K562 (cell line): ENCODE data around the gene LIPH. TPM values are rescaled to one million over a fixed set of nuclear protein-coding genes. Genes with fewer than 3 reads are reported as not detected.

Experiments used
- CHCHD3 ChIP-seq: fragments of 250-450 bp; sonication (Bioruptor Pico); IDR thresholded peaks from 2 replicates; pipeline ENCODE4 v2.1.2; 2022; ENCODE audit warnings: mild to moderate bottlenecking
- DACH1 ChIP-seq: fragments of 450-650 bp; IDR thresholded peaks from 2 replicates; pipeline ENCODE4 v1.6.1; 2018; ENCODE audit not compliant: partially characterized antibody
- DPF2 ChIP-seq: fragments of 450-650 bp; IDR thresholded peaks from 2 replicates; pipeline ENCODE4 v1.6.1; 2016
- ETV1 ChIP-seq: fragments of 450-650 bp; conservative IDR thresholded peaks from 2 replicates; pipeline ENCODE4 v1.6.1; 2016; ENCODE audit warnings: missing genetic modification characterization, control low read depth, low read depth, missing compliant biosample characterization
- GABPA ChIP-seq: fragments of 200-800 bp; sonication (Bioruptor generic); conservative IDR thresholded peaks from 2 replicates; pipeline ENCODE4 v1.6.1; 2016; ENCODE audit warnings: low read depth, missing genetic modification characterization, missing compliant biosample characterization
- HDAC1 ChIP-seq, 2 experiments: fragments of 450-650 bp; IDR thresholded peaks; 2 replicates each; pipeline ENCODE4 v1.6.1; 2016 to 2017; ENCODE audit warnings: inconsistent platforms in 1 of 2, mild to moderate bottlenecking in 1 of 2, moderate library complexity in 1 of 2
- HDAC2 ChIP-seq: fragments of 450-650 bp; IDR thresholded peaks from 2 replicates; pipeline ENCODE4 v1.6.1; 2016; ENCODE audit warnings: mild to moderate bottlenecking
- HMBOX1 ChIP-seq: sonication (generic); IDR thresholded peaks from 2 replicates; pipeline ENCODE4 v1.6.1; 2016
- MAZ ChIP-seq, 2 experiments: fragments of 450-650 bp in 1 of 2; sonication (generic) in 1 of 2; formaldehyde crosslinking; IDR thresholded peaks in 1 of 2; conservative IDR thresholded peaks in 1 of 2; 2 replicates each; pipeline versions ENCODE4 v1.4.0 to v1.5.0; 2020; ENCODE audit warnings: mild to moderate bottlenecking in 1 of 2, missing genetic modification reagents in 1 of 2
- MEIS2 ChIP-seq: fragments of 450-650 bp; IDR thresholded peaks from 2 replicates; pipeline ENCODE4 v1.6.1; 2014; ENCODE audit warnings: mild to moderate bottlenecking; ENCODE audit not compliant: partially characterized antibody
- NFE2 ChIP-seq: IDR thresholded peaks from 2 replicates; pipeline ENCODE4 v1.6.1; 2014; ENCODE audit warnings: antibody characterized with exemption, low read depth
- NFIC ChIP-seq: fragments of 450-650 bp; IDR thresholded peaks from 2 replicates; pipeline ENCODE4 v1.6.1; 2017; ENCODE audit warnings: mild to moderate bottlenecking, inconsistent platforms
- PRDM10 ChIP-seq: fragments of 450-650 bp; IDR thresholded peaks from 2 replicates; pipeline ENCODE4 v1.6.1; 2018; ENCODE audit not compliant: partially characterized antibody
- SMAD1 ChIP-seq: fragments of 150-350 bp; IDR thresholded peaks from 2 replicates; pipeline ENCODE4 v1.6.1; 2014; ENCODE audit warnings: low read length, low read depth; ENCODE audit not compliant: partially characterized antibody
- TARDBP ChIP-seq: fragments of 450-650 bp; IDR thresholded peaks from 2 replicates; pipeline ENCODE4 v1.6.1; 2016
- TFAP4 ChIP-seq: sonication (generic); formaldehyde crosslinking; IDR thresholded peaks from 2 replicates; pipeline ENCODE4 v1.8.0; 2022; ENCODE audit warnings: missing genetic modification reagents, mild to moderate bottlenecking, moderate library complexity, borderline replicate concordance
- ZKSCAN8 ChIP-seq: fragments of 200-800 bp; sonication (Bioruptor generic); IDR thresholded peaks from 2 replicates; pipeline ENCODE4 v1.6.1; 2016; ENCODE audit warnings: missing genetic modification characterization, missing compliant biosample characterization
- ZMIZ1 ChIP-seq, 2 experiments: fragments of 150-350 bp in 1 of 2; IDR thresholded peaks; 2 replicates each; pipeline ENCODE4 v1.6.1; 2012 to 2016; ENCODE audit warnings: low read depth in 2 of 2, low read length in 2 of 2, mild to moderate bottlenecking in 1 of 2, moderate library complexity in 1 of 2
- ZNF224 ChIP-seq: sonication (generic); formaldehyde crosslinking; IDR thresholded peaks from 2 replicates; pipeline ENCODE4 v1.8.0; 2022; ENCODE audit warnings: mild to moderate bottlenecking, missing genetic modification reagents
- polyA plus RNA-seq, 8 experiments: library from polyadenylated mRNA; depleted of rRNA in 4 of 8; stranded (reverse) in 5 of 8; unstranded in 3 of 8; fragments of >200 nt; fragmentation: Nextera tagmentation in 2 of 8; fragmentation: Illumina TruSeq in 1 of 8; extraction: Ambion mirVana in 2 of 8; extraction: Trizol in 1 of 8; gene quantifications; 2 replicates each; pipeline versions ENCODE4 v1.2.1 to v1.2.3, GENCODE V29; 2011 to 2014; ENCODE audit warnings: inconsistent platforms in 1 of 8, missing spikeins in 1 of 8
- total RNA-seq, 7 experiments: library from RNA; depleted of rRNA in 6 of 7; stranded (reverse); fragments of >200 nt in 6 of 7; fragmentation: Illumina TruSeq in 2 of 7; extraction: Trizol in 2 of 7; gene quantifications; 2 replicates each; pipeline versions ENCODE4 v1.2.1 to v1.2.3, GENCODE V29; 2011 to 2021; ENCODE audit warnings: low replicate concordance in 1 of 7

Gene LIPH
- total and polyA plus RNA-seq, 9 of the 15 experiments (the other 6 are each of a cell fraction or from before 2014, with no cell fraction given), result 0.73 to 1.8 (median 1.3) TPM

GRCh38 chr3:185537369-185537970, 14.9 kb downstream of the LIPH start (continued):
- TF ChIP-seq PRDM10 (peak; percentile 43), HDAC2 (peak; percentile 57; the same call in 1 of the 2 replicates), MEIS2 (peak; percentile 67), CHCHD3 (no peak), TARDBP (no peak), TFAP4 (CRISPR knock-in tag) (peak; percentile 57), NFIC (0 out of 2 replicates have a peak, but pooled peaks have one; percentile 8), MAZ (CRISPR knock-in tag; conservative IDR thresholded peaks at IDR 0.05 in 1 of 2, IDR thresholded peaks at IDR 0.05 in 1 of 2) (no peak), DACH1 (peak; percentile 71), HMBOX1 (peak; percentile 92), ZMIZ1 (IDR thresholded peaks at IDR 0.05; ENCODE audit: low read depth in 2 of 2, low read length in 2 of 2) (no peak), NFE2 (no peak), HDAC1 (IDR thresholded peaks at IDR 0.05) (peak in 1 of 2 experiments; percentile 34; a peak in 1 of 4 replicates), ETV1 (tag) (peak; percentile 79), ZNF224 (no peak), SMAD1 (peak; percentile 90), DPF2 (peak; percentile 81), ZKSCAN8 (peak; percentile 31; the same call in 1 of the 2 replicates), GABPA (tag) (peak; percentile 72)
